Adipose tissue (tissue), 3 donors: ENCODE results near the gene TSHR. TPM values are rescaled to one million over a fixed set of nuclear protein-coding genes. Genes with fewer than 3 reads are reported as not detected.

Experiments used
- H3K27ac ChIP-seq: one replicate; pipeline ENCODE4 v1.5.1; 2013; ENCODE audit warnings: low read depth, low read length
- WGBS, 3 donors: extraction: QIAGEN DNeasy Blood & Tissue Kit; methylation state at CpG; one replicate each; pipeline ENCODE4 v1.1.7; 2013; 5-methylcytosine and 5-hydroxymethylcytosine counted together
- polyA plus RNA-seq, 3 donors: library from polyadenylated mRNA; stranded (reverse); fragments of 200-250 nt; gene quantifications; one replicate each; pipeline ENCODE4 v1.2.3, GENCODE V29; 2013
- donor health status: healthy with polysubstance abuse.
- donor health status: Bipolar disorder and iron deficiency.
- donor health status: healthy.

The TSHR gene
- polyA plus RNA-seq, 3 donors: 0.11 to 0.25 (median 0.12) TPM

GRCh38 chr14:81187832-81188522 is 232.6 kb downstream of the TSHR start:
- H3K27ac ChIP-seq: no peak overlapping the region
- 97 to 99% (median 98%) methylated on average over 5 of the region's 5 CpGs for WGBS, 3 donors

GRCh38 chr14:81192594-81192993 is 237.2 kb downstream of the TSHR start:
- no peak overlapping the region for H3K27ac ChIP-seq
- 82 to 91% (median 83%) methylated on average over 2 of the region's 2 CpGs for WGBS, 3 donors

- no peak overlapping the region for H3K27ac ChIP-seq
- WGBS, 3 donors: 83 to 91% (median 87%) methylated on average over 3 of the region's 3 CpGs
These were observed 238.7 kb downstream of the TSHR start for GRCh38 chr14:81193924-81194633.

Other genes starting within 250 kb of the TSHR start
- 1 to 10 TPM in 2 of 3 donors, under 1 TPM in 1; 0.64 to 1.9 (median 1.9) TPM for gene CEP128, start 13.9 kb upstream of the TSHR start, polyA plus RNA-seq